Neutrophil (primary cell): Measurements from ENCODE around the gene ENAH.

Experiments used
- H3K27ac ChIP-seq: fragments of 200-600 bp; sonication (generic); 2 replicates; pipeline ENCODE4 v1.5.1; 2016; ENCODE audit warnings: mild to moderate bottlenecking, moderate library complexity
- H3K27me3 ChIP-seq: fragments of 200-600 bp; sonication (generic); 2 replicates; pipeline ENCODE4 v1.6.0; 2016; ENCODE audit warnings: mild to moderate bottlenecking
- H3K36me3 ChIP-seq: fragments of 200-600 bp; sonication (generic); 2 replicates; pipeline ENCODE4 v1.5.1; 2017
- H3K4me1 ChIP-seq, 2 experiments: fragments of 200-600 bp in 1 of 2; sonication (generic) in 1 of 2; 1 replicate in 1 of 2; 2 replicates in 1 of 2; pipeline versions ENCODE4 v1.5.1 to v1.6.1; 2013 to 2016; ENCODE audit warnings: low read depth in 1 of 2, low read length in 1 of 2, mild to moderate bottlenecking in 1 of 2, moderate library complexity in 1 of 2; ENCODE audit not compliant: control insufficient read depth in 1 of 2, insufficient read depth in 1 of 2
- H3K4me3 ChIP-seq, 2 experiments: fragments of 200-600 bp in 1 of 2; sonication (generic) in 1 of 2; 1 replicate in 1 of 2; 2 replicates in 1 of 2; pipeline ENCODE4 v1.5.1; 2013 to 2016; ENCODE audit warnings: low read depth in 1 of 2, low read length in 1 of 2, mild to moderate bottlenecking in 1 of 2, moderate library complexity in 1 of 2
- H3K9me3 ChIP-seq: fragments of 200-600 bp; sonication (generic); 2 replicates; pipeline ENCODE4 v1.5.1; 2016
- TF ChIP-seq, protein P1 (sequence below): fragments of 200-600 bp; sonication (generic); IDR thresholded peaks from 2 replicates; pipeline ENCODE4 v1.5.1; 2016; ENCODE audit warnings: antibody characterized with exemption

The ENAH gene

DNA sequence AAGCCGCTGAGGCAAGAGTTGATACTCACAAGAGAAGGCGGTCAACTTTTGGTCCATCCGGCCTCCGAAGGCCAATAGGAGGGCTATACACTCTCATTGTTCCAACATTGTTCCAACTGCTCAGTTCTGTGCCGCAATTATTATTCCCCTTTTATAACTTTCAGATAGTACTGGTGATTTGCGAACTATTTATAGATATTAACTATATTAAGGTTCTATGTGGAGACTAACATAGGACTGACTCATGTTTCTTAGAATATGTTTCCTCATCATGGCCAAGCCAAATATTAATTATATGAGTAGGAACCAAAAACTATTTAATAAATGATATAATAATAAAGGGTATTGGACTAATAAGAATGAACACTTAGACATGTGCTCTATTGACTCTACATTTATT, 128.4 kb downstream of the ENAH start:
- Histone ChIP-seq H3K9me3 (no peaks in the 10 kb centered on the region), H3K4me1 (no peaks in the 10 kb centered on the region), H3K36me3 (no peaks in the 10 kb centered on the region), H3K4me3 (no peak overlapping the region), H3K27me3 (no peaks in the 10 kb centered on the region), H3K27ac (no peak overlapping the region)
- TF ChIP-seq, protein P1, sequence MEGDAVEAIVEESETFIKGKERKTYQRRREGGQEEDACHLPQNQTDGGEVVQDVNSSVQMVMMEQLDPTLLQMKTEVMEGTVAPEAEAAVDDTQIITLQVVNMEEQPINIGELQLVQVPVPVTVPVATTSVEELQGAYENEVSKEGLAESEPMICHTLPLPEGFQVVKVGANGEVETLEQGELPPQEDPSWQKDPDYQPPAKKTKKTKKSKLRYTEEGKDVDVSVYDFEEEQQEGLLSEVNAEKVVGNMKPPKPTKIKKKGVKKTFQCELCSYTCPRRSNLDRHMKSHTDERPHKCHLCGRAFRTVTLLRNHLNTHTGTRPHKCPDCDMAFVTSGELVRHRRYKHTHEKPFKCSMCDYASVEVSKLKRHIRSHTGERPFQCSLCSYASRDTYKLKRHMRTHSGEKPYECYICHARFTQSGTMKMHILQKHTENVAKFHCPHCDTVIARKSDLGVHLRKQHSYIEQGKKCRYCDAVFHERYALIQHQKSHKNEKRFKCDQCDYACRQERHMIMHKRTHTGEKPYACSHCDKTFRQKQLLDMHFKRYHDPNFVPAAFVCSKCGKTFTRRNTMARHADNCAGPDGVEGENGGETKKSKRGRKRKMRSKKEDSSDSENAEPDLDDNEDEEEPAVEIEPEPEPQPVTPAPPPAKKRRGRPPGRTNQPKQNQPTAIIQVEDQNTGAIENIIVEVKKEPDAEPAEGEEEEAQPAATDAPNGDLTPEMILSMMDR, result no peak

DNA sequence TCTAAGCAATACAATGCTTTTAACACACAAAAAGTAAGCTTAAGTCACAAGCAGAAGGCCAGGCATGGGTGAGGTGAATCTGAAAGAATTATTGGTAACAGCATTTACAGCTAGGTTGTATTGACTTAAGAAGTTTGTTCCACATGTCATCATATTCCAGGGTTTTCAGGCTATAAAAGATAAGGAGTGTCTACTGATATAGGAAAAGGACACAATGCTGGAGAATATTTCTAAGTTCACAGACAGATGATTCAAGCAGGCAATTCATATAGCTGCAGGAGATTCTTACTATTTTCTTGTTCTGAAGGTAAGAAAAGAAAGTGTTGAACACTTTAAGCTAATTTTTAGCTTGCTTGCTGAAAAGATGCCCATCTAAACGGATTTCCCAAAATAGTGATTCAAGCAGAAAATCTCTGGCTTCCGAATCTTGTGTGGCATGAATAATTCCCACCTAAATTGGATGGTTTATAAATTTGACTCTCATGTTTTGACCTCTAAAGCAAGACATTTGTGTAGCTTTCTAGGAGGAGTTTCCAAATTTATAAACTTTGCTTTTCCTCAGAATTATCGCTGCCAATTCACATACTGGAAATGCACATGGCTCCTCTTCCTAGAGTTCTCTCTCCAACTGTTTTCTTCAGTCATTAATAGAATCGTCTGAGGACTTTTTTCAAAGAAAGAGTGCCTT, 129.5 kb downstream of the ENAH start:
- TF ChIP-seq, protein P1, result no peak
- no peaks in the 10 kb centered on the region for H3K9me3 ChIP-seq

DNA sequence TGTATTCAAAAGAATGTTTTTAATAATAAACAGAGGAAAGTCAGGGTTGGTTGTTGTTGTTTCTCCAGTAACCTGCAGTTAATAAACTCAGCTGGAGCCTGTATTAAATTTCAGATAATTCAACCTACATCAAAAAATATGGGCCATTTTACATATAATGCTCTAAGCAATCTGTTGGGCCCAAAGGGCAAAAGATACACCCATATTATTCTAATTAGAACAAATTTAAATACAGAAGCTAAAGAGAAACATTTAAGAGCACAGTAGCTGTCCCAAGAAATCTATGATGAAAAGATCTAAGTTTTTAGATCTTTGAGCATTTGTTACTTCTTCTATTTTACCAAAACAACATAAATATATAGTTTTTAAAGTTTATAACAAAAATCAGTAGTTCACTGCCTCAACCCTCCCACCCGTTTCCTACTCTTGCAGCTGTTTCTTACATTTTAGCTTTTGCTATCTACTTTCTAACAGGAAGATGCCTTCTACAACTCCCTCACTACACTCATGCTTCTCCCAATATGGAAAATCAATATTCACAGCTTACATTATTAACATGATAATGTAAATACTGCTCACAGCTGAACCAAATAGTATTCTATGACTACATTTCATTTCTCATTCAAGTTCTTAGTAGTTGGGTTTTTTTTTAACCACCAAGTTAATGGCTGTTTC, 130.2 kb downstream of the ENAH start:
- no peak overlapping the region for H3K4me3 ChIP-seq
- no peaks in the 10 kb centered on the region for H3K36me3 ChIP-seq
- H3K27ac ChIP-seq, result no peak overlapping the region
- H3K27me3 ChIP-seq, result no peaks in the 10 kb centered on the region
- TF ChIP-seq, protein P1, result no peak
- no peaks in the 10 kb centered on the region for H3K9me3 ChIP-seq
- H3K4me1 ChIP-seq, result no peaks in the 10 kb centered on the region

More for the DNA sequence above, 129.5 kb downstream of the ENAH start:
- H3K4me1 ChIP-seq, result no peaks in the 10 kb centered on the region
- H3K27me3 ChIP-seq, result no peaks in the 10 kb centered on the region
- H3K36me3 ChIP-seq, result no peaks in the 10 kb centered on the region
- no peak overlapping the region for H3K4me3 ChIP-seq
- no peak overlapping the region for H3K27ac ChIP-seq

DNA sequence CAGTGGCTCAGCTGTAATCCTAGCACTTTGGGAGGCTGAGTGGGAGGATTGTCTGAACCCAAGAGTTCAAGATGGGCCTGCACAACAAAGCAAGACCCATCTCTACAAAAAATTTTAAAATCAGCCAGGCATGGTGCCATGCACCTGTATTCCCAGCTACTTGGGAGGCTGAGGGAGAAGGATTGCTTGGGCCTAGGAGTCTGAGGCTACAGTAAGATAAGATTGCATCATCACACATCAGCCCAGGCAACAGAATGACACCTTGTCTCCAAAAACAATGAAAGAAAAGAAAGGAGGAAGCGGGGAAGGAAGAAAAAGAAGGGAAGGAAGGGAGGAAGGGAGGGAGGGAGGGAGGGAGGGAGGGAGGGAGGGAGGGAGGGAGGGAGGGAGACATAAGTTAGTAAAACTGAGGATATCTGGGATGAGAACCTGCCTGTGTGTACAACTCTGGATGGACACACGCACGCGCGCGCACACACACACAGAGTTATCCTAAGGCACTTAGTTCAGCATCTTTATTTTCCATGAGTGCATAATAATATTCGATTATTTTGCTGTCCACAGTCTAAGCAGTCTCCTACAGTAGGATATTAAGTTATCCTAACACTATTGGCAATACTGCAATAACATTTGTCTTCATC, 132.2 kb downstream of the ENAH start:
- Histone ChIP-seq H3K27me3 (no peaks in the 10 kb centered on the region), H3K4me3 (no peak overlapping the region), H3K36me3 (no peaks in the 10 kb centered on the region), H3K4me1 (no peaks in the 10 kb centered on the region), H3K27ac (no peak overlapping the region), H3K9me3 (no peaks in the 10 kb centered on the region)
- TF ChIP-seq, protein P1, result no peak

DNA sequence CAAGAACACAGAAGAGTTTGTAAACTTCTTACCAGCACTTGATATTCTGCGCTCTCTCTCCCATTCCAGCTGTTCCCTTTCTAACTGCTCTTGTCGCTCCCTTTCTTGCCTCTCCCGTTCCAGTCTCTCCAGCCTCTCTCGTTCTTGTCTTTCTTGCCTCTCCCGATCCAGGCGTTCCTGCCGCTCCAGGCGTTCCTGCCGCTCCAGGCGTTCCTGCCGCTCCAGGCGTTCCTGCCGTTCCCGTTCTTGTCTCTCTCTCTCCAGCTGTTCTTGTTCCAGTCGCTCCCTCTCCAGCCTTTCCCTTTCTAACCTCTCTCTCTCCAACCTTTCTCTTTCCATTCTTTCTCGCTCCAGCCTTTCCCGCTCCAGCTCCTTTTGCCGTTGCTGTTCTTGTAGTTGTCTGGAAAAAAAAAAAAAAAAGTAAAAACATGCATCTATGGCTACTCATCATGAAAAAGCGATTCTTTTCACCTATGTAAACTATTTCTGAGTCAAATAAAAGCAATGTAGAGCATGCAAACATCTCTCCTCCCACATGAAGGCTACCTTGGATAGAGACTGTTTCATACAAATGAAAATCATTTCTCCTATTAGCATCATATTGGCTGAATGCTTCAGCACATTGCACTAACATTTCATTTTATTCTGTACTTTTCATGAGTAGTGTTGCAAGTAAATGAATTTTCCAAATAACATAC, 133.6 kb downstream of the ENAH start:
- H3K9me3 ChIP-seq, result no peaks in the 10 kb centered on the region
- no peaks in the 10 kb centered on the region for H3K4me1 ChIP-seq
- H3K36me3 ChIP-seq, result no peaks in the 10 kb centered on the region
- TF ChIP-seq, protein P1, result no peak
- H3K27ac ChIP-seq, result no peak overlapping the region
- H3K27me3 ChIP-seq, result no peaks in the 10 kb centered on the region
- no peak overlapping the region for H3K4me3 ChIP-seq
